HepG2 (cell line): ENCODE measurements around the gene CPN1. TPM values are rescaled to one million over a fixed set of nuclear protein-coding genes. Genes with fewer than 3 reads are reported as not detected.
A peak's percentile ranks its signal among the peaks of the same experiment; 100 is the strongest.

Source experiments
- AHDC1 ChIP-seq: sonication (generic); formaldehyde crosslinking; IDR thresholded peaks from 2 replicates; pipeline ENCODE4 v1.5.1; 2020; ENCODE audit warnings: mild to moderate bottlenecking, missing genetic modification reagents, borderline replicate concordance
- DMTF1 ChIP-seq: sonication (generic); formaldehyde crosslinking; IDR thresholded peaks from 2 replicates; pipeline ENCODE4 v1.4.0; 2020; ENCODE audit warnings: mild to moderate bottlenecking, missing genetic modification reagents
- ETS1 ChIP-seq: sonication (generic); formaldehyde crosslinking; IDR thresholded peaks from 2 replicates; pipeline ENCODE4 v1.4.0; 2020; ENCODE audit warnings: missing genetic modification reagents
- MATR3 ChIP-seq: sonication (generic); formaldehyde crosslinking; IDR thresholded peaks from 2 replicates; pipeline ENCODE4 v1.4.0; 2020; ENCODE audit warnings: missing genetic modification reagents
- MXD3 ChIP-seq: IDR thresholded peaks from 2 replicates; pipeline ENCODE4 v1.6.1; 2016; ENCODE audit warnings: mild to moderate bottlenecking, missing biosample characterization, missing genetic modification reagents
- NR2F6 ChIP-seq, 2 experiments: IDR thresholded peaks; 2 replicates each; pipeline ENCODE4 v1.6.1; 2016; ENCODE audit warnings: antibody characterized with exemption in 1 of 2, mild to moderate bottlenecking in 1 of 2
- PCBP1 ChIP-seq: fragments of 200-400 bp; formaldehyde crosslinking; IDR thresholded peaks from 2 replicates; pipeline ENCODE4 v1.6.1; 2017; ENCODE audit warnings: mild to moderate bottlenecking, low read depth, low read length, borderline replicate concordance
- PHF8 ChIP-seq: sonication (generic); formaldehyde crosslinking; IDR thresholded peaks from 2 replicates; pipeline ENCODE4 v1.5.0; 2020; ENCODE audit warnings: missing genetic modification reagents
- SKI ChIP-seq: fragments of 450-650 bp; IDR thresholded peaks from one replicate; pipeline ENCODE4 v1.6.1; 2018; ENCODE audit warnings: mild to moderate bottlenecking; ENCODE audit not compliant: partially characterized antibody
- SMAD9 ChIP-seq: sonication (generic); formaldehyde crosslinking; IDR thresholded peaks from 2 replicates; pipeline ENCODE4 v1.5.1; 2020; ENCODE audit warnings: mild to moderate bottlenecking, missing genetic modification reagents
- ZBTB43 ChIP-seq: sonication (generic); formaldehyde crosslinking; conservative IDR thresholded peaks from 2 replicates; pipeline ENCODE4 v1.4.0; 2020; ENCODE audit warnings: missing genetic modification reagents
- ZNF512 ChIP-seq: sonication (generic); formaldehyde crosslinking; IDR thresholded peaks from 2 replicates; pipeline ENCODE4 v1.4.0; 2020; ENCODE audit warnings: mild to moderate bottlenecking, missing genetic modification reagents
- polyA plus RNA-seq, 8 experiments: library from polyadenylated mRNA; depleted of rRNA in 3 of 8; stranded (reverse) in 7 of 8; unstranded in 1 of 8; fragments of >200 nt; fragmentation: Illumina TruSeq in 4 of 8; extraction: Trizol in 4 of 8; gene quantifications; 2 replicates each; pipeline versions ENCODE4 v1.2.1 to v1.2.3, GENCODE V29; 2011 to 2016; ENCODE audit warnings: low read depth in 4 of 8, missing spikeins in 1 of 8, mixed read lengths in 1 of 8; ENCODE audit not compliant: insufficient read depth in 1 of 8
- total RNA-seq, 5 experiments: library from RNA; depleted of rRNA; stranded (reverse); fragments of >200 nt; fragmentation: Illumina TruSeq; extraction: Trizol; gene quantifications; 2 replicates each; pipeline ENCODE4 v1.2.3, GENCODE V29; 2016; ENCODE audit warnings: low read depth in 1 of 5

The CPN1 gene
- total and polyA plus RNA-seq, 2 of the 13 experiments (the other 11 are each of a cell fraction or from before 2014, with no cell fraction given): 17.3 to 35.1 TPM

- TF ChIP-seq SKI (peak; percentile 86), MXD3 (no peak; the same call in 1 of the 2 replicates), PCBP1 (no peak), ZBTB43 (CRISPR knock-in tag) (peak; percentile 80), PHF8 (no peak), SMAD9 (CRISPR knock-in tag) (no peak), DMTF1 (no peak), MATR3 (no peak), ZNF512 (CRISPR knock-in tag) (no peak), ETS1 (CRISPR knock-in tag) (no peak), AHDC1 (CRISPR knock-in tag) (peak; percentile 99), NR2F6 (IDR thresholded peaks at IDR 0.05) (peak; percentile 87), NR2F6 (CRISPR knock-in tag; IDR thresholded peaks at IDR 0.05) (peak; percentile 85)
Measured at GRCh38 chr10:100101192-100102076, 19.8 kb upstream of the CPN1 start (continued).
